Ureter (tissue), 1 donor: Measurements from ENCODE around the gene ALG6. TPM values are rescaled to one million over a fixed set of nuclear protein-coding genes. Genes with fewer than 3 reads are reported as not detected.
A peak's percentile ranks its signal among the peaks of the same experiment; 100 is the strongest.

Experiments
- DNase-seq: peaks from one replicate; pipeline ENCODE4 v3.0.0-alpha.2; 2020; ENCODE audit warnings: low spot score
- total RNA-seq: library from RNA; stranded (reverse); gene quantifications from one replicate; pipeline ENCODE4 v1.2.4, GENCODE V29; 2023
- donor health status: DM: yes; HTN: yes; CAD: no.

The ALG6 gene
- 14.4 TPM for total RNA-seq

DNA sequence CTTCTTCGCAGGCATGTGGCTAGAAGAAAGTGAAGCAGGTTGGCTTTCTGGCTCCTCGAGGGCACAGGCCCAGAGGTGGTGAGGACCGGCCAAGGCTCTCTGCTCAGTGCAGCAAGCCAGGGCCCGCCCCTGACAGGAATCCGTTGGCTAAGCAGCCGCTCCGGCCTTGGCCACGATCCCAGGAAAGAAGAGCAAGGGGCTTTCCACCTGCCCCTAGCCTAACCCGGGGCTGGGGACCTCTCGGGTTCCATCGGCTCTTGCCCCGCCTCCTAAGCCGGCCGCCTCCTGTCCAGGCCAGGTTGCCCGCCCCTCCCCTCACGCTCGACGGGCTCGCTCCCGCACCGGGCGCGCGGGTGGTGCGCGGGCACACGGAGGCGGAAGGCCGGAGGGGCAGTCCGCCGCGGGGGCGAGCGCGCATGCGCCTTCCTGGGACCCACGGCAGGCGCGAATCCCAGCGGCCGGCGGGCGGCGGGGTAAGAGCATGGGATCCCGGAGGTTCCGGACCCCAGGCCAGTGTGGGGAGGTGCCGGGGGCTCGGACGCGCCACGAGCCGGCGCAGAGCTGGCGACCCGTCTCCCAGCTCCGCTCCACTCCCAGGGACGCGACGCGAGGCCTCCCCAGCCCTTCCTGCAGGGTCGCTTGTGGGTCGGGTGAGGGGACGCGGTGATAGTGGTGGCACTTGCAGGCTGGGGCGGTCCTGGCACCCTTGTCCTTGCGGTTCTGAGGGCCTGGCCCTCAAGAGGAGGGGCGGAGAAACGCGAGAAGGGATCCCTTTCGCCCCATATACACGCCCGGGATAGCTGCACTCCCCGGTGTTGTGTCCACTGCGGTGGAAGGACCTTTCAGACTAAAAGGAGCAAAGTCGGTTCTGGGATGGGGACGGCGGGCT is at the start of gene ALG6:
Gene ALG6, plus strand, starts transcription at position 413 of the 889 bp plus-strand sequence. CDS start 3,351 bp downstream, outside the sequence.
- DNase-seq: peak; percentile 93

DNA sequence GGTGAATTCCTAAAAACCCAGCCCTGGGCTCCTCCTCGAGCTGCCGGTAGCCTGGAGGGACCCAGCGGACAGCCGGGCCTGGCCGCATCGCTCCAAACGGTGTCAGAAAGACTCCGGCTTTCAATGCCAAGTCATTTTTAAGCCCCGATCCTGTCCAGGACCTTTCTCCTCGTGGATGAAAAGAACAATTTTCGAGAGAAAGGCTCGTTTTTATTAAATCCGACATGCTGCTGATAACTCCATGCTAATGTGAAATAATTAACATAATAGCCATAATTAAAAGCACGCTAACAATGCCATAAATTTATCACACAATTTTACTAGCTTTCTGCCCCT is 49.6 kb upstream of the ALG6 start:
- DNase-seq: no peak

DNA sequence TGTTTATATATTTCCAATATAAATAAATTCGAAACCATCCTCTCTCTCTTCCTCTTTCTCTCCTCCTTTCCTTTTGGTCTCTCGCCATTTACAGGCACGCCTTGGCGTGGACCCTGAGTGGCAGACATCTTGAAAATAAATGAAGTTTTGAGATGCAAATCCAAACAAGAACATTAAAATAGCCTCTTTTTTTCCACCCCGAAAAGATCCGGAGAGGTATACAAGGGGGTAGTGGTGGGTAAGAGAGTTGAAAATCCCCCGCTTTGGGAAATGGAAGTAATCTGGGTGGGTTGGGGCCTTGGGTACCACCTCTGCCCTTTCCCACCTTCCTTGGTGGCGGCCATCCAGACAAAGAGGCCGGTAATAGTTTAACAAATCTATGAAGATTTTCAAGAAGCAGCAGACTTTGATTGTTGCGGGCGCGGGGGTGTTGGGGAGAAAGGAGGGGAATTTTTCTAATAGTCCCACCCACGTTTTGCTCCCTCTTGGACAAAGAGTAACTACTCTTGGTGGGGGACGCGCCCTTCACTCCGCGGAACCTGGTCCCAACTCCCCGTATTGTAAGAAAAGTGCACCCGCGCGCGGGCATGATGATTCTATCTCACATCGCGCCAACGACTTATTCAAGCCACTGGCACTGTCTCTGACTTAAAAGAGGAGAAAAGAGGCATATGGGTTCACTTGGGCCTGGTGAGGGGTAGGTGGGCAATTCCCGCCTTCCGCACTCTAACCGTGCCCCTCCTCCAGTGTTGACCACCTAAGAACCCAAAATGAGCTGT is 49.0 kb upstream of the ALG6 start:
- DNase-seq: no peak

DNA sequence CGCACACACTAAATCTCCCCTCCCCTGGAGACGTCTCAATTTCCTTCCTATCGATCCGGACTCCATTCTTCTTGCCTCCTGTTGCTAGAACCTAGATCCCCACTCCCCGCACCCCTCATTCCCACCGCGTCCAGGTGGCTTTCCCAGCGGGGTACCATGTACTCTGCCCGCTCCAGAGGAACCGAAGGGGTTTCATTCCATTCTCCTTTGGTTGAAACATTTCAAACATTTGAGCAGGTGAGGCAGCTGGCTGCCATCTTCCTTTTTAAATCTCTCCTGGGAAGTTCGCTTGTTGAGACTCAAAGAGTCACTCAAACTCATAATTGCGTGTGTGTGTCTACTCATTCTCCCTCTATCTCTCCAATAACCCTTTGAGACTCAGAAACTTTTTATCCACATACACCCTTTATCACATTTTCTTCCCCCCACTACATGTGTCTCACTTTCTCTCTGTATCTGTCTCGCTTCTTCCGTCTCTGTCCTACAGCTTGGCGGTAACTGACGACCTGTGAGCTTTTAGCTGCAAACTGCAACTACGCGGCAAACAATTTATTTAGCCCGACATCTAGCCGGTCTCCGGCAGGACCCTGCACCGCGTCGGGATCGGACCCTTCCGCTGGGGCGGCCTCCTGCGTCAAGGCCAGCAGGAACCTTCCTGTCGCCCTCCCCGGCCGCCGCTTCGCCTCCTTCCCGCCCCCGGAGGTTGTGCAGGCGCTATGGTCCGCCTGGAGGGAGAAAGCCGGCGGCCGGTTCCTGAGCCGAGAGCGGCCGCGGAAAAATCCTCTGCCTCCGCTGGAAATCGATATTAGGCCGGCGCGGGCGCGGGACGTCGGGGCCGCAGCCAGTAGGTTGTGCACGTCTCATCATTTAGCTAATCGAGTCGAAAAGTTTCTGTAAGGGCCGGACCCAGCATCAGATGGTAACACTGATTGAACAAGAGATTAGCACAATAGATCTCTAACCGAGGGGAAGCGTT is 48.1 kb upstream of the ALG6 start:
- DNase-seq: no peak

DNA sequence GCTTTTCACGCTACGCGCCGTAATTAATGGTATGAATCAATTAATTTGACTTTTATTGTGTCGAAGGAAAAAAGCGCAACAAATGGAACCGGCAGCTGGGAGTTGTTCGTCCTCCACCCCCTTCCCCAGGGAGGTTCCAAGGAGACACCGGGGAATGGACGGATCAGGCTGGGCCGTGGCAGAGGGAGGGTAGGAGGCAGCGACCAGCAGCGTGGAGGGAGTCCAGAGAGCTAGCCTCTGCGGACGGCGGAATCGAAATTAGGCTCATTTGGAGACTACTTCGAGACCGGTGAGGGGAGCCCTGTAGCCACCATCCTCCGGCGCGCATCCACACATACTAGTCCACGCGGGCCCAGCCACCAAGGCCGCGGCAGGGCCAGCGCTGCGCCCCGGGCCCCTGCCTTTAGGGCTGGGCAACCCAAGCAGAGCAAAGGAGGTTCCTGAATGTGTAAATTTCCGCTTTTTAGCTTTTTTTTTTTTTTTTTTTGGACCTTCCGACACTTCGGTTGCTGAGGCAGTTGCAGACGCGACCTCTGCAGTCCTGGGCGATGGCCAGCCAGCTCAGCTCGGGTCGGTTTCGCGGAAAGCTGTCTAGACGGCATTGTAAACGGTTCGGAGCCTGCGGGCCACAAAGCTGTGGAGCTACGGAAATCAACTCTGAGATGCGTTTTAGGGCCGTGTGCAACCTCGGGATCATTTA is 47.3 kb upstream of the ALG6 start:
- no peak for DNase-seq

DNA sequence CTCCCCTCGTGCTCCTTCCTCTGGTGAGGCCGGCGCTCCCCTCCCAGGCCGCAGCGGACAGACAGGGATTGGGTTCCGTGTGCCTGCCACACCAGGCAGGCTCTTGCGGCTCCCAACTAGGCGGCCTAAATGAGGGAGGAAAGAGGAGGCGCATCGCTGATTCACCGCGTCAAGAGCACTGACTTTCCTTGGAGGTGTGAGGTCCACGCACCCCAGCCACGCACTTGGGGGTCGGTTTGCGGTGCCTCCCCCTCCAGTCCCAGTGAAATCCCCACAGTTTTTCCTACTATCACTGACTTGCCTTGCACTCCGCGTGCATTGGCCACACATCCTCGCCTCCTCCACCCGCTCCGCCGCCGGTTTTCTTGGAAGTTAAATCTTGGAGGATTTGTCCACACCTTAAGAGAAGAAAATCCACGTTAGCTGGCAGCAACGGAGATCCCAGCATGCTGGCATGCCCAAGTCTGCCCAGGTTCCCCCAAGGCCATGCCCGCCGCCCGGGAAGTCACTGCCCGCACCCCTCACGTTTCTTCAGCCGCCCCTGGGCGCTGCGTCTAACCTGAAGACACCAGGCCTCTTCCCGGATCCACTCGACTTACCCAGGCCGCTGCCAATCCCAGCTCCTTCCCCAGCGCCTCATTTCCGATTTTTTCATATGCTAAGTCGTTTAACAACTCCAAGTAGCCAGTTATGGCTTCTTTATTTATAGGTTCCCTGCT is 46.2 kb upstream of the ALG6 start:
- no peak for DNase-seq

DNA sequence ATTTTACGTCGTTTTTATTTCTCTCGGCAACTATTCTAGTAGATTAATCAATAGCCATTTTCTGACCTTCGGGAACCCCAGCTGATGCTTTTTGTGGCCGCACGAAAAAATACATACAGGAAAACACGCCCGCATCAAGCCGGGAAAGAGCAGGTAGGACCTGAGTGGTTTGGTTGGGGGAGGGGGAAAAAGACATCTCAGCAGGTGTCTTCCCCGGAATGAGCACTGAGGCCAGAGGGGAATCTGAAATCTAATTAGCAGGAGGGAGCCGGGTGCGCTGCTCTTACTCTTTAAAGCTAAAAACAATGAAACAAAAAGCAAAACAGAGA is 45.7 kb upstream of the ALG6 start:
- no peak for DNase-seq

DNA sequence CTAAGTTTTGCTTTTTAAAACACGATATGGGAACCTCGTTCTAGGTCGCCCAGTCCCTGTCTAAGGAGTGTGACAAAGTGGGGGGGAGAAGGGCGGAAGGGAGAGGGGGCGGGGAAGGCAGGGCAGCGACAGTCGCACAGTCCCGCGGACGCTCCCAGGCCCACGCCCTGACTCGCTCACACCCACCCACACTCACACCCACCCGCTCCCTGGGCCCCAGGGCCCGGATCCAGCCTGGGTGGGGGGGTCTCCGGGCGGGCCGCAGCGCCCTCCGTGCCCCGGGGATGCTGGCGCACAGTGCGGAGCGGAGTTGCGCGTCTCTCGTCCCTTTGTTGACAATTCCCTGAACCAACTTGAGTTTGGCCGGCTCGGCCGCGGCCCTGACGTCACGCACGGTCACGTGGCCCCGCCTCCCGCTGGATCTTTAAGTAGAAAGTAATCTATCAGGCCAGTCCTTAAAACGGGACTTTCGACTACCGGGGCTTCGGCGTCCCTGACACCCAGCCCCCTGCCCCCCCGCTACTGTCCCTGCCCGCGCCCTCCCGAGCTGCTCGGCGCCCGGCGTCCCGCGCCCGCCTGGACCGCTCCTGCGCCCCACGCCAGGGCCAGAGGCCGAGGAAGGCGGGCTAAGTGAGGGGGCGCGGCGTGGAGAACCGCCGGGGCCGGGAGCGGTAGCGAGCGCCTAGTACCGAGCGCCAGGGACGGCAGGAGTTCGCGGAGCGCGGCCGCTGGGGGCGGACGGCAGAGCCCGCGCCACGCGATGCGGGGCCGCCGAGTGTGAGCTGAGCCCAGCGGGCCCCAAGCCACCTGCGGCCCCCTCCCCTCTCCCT is 45.1 kb upstream of the ALG6 start, which contains the start of gene FOXD3:
Gene FOXD3, plus strand, starts transcription at position 454 of the 830 bp plus-strand sequence. CDS start 492 bp downstream, outside the sequence.
- DNase-seq: no peak

DNA sequence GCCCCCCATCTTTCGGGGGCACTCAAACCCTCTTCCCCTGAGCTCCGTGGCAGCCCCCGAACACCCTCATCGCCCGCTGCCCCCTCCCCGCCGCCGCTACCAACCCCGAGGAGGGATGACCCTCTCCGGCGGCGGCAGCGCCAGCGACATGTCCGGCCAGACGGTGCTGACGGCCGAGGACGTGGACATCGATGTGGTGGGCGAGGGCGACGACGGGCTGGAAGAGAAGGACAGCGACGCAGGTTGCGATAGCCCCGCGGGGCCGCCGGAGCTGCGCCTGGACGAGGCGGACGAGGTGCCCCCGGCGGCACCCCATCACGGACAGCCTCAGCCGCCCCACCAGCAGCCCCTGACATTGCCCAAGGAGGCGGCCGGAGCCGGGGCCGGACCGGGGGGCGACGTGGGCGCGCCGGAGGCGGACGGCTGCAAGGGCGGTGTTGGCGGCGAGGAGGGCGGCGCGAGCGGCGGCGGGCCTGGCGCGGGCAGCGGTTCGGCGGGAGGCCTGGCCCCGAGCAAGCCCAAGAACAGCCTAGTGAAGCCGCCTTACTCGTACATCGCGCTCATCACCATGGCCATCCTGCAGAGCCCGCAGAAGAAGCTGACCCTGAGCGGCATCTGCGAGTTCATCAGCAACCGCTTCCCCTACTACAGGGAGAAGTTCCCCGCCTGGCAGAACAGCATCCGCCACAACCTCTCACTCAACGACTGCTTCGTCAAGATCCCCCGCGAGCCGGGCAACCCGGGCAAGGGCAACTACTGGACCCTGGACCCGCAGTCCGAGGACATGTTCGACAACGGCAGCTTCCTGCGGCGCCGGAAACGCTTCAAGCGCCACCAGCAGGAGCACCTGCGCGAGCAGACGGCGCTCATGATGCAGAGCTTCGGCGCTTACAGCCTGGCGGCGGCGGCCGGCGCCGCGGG is 44.2 kb upstream of the ALG6 start:
- DNase-seq: no peak

DNA sequence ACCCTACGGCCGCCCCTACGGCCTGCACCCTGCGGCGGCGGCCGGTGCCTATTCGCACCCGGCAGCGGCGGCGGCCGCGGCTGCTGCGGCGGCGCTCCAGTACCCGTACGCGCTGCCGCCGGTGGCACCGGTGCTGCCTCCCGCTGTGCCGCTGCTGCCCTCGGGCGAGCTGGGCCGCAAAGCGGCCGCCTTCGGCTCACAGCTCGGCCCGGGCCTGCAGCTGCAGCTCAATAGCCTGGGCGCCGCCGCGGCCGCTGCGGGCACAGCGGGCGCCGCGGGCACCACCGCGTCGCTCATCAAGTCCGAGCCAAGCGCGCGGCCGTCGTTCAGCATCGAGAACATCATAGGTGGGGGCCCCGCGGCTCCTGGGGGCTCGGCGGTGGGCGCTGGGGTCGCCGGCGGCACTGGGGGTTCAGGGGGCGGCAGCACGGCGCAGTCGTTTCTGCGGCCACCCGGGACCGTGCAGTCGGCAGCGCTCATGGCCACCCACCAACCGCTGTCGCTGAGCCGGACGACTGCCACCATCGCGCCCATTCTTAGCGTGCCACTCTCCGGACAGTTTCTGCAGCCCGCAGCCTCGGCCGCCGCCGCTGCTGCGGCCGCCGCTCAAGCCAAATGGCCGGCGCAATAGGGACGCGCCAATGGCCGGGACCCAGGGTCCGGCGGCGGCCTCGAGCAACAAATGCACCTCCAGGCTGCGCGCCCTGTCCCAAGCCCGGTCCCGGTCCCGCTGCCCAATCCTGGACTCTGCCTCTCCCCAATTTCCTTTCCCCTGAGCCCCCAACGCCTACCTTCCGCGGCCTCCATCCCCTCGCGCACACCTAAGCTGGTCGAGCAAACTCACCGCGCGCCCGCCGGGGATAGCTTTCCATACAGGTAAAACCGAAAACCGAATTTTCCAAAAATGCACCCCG is 43.3 kb upstream of the ALG6 start:
- no peak for DNase-seq

DNA sequence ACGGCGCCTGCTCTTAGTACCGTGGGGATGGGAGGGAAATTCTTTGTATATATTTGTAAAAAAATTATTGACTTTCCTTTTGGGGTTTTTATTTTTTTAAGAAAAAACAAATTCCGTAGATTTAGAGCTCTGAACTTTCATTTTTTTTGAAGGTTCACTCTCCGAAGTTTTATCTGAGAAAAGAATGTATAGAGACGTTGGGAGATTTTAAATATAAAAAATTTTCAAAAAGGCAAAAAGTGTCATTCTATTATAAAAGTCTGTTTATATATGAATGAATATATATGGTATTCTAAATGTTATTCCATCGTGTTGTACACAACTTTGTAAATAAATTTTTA is 42.7 kb upstream of the ALG6 start:
- DNase-seq: no peak

DNA sequence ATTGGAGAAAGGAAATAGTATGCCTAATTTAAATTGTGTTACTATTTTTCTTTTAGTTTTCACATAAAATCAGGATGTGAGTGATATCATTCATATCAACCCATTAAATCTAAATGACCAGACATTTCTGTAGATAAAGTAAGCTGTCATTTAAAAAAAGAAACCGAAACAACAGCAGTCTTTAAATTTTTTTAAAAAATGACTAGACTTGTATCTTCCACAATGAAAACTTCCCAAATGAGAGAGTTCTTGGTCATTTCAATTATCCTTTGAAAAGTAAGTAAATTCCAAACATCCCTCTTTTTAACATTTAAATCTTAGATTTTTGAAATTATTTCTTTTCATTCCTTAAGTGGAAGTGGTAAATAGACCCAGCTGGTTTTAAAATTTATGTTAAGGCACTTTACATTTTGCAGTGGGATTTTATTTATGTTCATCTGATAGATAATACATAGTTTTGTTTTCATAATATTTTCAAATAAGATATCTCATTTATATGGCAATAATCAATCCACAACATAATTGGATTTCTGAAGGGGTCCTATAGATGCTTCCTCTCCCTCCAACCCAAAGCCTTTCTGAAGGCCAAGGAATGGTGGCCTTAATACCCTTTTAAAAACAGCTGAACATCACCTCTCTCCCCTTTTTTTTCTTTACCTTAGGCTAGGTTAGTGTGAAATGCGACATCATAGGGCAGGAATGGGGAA is 42.0 kb upstream of the ALG6 start:
- no peak for DNase-seq

DNA sequence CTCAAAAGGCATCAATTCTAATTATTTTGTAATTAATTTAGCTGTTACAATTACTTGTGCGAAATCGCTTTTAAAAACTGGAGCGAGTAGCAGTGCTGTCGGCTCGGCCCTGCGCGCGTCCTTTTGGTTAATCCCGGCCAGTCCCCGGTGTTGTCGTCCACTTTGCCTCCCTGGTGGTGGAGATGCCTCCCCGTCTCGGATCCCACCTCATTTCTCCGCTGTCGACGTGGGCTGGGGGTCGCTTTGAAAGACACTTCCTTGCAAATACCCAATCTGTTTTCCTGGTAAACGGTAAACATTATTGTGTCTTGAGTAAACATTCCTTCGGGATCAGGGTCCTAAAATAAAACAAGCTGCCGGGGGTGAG is 41.3 kb upstream of the ALG6 start:
- no peak for DNase-seq

DNA sequence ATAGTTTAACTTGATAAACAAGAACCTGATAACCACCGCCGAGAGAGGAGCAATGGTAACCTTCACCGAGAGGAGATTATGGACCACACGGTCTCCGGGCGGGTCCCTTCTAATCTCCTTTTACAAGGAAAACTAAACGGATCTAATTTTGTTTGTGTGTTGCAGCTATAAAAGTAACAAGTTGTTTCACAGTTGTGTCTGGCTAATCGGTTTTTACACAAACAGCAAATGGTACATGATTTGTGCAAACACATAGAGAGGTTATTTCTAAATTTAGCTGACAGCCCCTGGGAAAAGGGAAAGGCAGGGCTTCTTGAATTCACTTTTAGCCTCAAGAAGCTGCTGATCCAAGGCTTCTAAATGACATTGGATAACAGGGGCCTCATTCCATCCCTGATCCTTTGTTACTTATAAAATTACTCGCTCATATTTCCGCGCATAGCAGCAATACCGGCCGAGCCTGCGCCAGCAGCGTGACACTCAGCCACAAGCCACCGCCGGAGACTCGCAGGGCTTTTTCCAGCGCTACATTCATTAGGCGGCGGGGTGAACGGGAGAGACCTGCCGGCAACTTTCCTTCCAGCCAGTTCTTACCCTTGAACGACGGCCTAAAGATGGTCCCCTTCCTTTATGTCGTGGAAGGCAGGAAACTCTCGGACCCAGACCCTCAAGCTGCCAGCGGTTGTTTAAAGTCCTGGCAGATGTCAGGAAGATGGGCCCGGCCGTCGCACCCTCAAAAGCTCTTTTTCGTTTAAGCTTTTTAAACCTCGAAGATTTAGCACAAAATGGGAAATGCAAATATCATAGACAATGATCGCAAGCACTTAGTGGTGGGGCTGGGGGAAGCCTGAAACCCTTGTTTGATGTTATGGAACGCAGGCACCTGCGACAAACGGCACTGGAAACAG is 40.7 kb upstream of the ALG6 start:
- DNase-seq: no peak

DNA sequence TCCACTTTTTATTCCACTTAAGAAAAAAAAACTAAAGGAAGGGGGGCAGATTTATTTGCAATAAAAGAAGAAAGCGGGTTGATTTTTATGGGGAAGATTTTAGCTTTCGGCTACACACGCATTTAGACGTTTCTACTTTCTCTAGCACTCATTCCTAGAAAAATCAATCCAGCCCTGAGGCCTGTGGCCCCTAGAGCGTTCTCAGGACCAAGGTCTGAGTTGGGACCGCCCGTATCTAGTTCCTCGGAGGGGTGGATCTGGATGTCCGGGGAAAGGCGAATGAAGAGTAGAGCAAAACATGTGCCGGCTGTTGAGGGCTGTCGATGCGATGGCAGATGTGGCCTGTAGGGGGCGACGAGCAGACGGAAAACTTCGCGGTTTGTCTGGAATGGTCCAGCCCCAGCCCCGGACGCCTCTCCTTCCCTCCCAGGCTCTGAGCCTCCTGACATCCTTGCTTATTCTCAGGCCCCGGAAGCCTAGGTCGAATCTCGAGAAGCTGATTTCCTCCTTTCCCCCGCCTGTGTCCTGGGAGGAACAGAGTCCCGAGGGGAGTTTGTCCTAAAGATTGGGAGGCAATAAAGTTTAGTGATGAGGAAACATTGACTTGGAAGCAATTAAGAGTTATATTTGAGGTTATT is 39.9 kb upstream of the ALG6 start:
- no peak for DNase-seq
